HG02759 (cell line): ENCODE data around the gene EDEM1.

Source experiments
- ATAC-seq: cut with Tn5 transposase; IDR thresholded peaks from one replicate; pipeline ENCODE4 v1.9.1; 2021; ENCODE audit warnings: mild to moderate bottlenecking, moderate library complexity; ENCODE audit not compliant: unreplicated experiment

The EDEM1 gene

DNA sequence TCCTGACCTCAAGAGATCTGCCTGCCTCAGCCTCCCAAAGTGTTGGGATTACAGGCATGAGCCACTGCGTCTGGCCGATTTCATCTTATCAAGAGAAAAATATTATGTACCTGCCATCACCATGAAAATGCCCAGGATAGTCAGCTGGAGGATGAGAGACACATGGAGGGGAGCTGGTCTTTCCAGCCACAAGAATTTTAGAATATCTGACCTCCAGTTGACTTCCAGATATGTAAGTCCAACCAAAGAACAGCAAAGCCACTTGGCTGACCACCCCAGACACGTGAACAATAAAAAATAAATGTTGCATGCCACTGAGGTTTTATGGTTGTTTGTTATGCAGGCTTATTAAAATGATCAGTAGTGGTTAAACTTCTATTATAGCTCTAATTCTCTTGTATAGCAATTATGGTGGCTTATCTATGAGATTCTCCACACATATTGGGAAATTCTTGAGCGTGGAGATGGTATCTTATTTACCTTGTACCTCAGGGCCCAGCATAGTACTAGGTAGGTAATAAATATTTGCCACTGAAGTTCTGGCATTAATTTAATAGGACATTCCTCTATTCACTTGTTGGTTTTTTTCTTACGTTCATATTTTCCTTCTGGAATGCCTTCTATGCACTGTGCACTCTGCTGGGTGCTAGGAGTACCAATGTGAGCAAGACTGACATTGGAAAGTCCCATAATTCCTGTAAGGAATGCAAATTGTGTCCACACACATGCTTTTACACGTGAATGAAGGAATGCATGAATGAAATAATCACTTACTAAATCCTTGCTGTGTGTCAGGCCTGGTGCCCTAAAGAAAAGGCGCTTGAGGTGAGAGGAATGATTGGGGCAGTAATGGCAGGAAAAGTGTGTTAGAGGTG, 77.6 kb downstream of the EDEM1 start:
- ATAC-seq: no peak

DNA sequence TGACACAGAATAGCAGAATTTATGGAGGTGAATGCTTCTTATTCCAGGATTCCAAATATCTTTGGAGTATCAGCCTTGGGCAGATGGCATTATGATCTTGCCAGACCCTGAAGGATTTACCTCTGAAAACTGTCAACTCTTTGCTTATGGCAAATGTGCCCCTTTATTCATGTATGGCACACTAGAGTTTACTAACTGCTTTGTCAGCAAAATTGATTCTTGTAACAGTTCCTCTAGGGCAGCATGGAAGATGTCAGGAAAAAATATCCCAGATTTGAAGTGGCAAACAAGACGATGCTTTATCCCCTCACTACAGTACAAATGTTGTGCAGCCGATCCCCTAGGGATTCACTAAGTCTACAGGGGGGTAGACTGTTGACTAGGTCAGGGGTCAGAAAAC, 79.7 kb downstream of the EDEM1 start:
- ATAC-seq: no peak

DNA sequence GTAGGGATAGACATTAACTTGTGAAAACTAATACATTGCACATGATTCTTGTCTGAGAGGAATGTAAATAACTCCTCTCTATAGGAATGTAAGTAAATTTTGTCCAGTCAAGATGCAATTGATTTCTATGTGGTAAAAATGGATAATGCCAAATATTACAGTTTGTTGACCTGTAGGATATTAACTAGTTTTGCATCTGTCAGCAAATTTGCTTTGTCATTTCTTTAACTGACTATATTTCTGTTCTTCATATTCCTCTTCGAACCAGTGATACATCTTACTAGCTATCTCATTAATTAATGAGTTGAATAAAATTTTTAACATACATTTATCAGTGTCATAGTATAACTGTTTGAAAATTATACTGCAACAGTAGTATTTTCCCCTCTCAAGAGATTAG, 80.4 kb downstream of the EDEM1 start:
- ATAC-seq: no peak
